NCI-H748 (cell line): ENCODE measurements around the gene EIF4B.
A peak's percentile ranks its signal among the peaks of the same experiment; 100 is the strongest.

ENCODE experiments used
- DNase-seq: peaks from one replicate; lab custom pipeline; 2025; ENCODE audit not compliant: unreplicated experiment; lab: John Stamatoyannopoulos, UW

EIF4B gene

DNA sequence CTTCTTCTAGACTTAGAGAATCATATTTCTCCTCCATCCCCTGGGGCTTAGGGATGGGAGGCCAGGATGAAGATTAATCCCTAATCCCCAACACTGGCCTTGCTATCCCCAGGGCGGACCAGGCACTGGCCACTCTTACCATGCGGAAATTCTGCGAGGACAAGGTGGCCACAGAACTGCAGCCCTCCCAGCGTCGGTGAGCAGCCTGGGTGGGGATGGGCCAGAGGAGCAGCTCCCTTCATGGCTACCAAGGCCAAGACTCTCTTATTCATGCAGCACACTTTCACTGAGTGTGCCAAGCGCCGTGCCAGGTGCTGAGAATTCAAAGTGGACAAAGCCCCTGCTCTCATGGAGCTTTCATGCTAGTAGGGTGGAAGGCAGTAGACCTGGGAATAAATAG is 50.6 kb downstream of the EIF4B start:
- DNase-seq, result no peak

DNA sequence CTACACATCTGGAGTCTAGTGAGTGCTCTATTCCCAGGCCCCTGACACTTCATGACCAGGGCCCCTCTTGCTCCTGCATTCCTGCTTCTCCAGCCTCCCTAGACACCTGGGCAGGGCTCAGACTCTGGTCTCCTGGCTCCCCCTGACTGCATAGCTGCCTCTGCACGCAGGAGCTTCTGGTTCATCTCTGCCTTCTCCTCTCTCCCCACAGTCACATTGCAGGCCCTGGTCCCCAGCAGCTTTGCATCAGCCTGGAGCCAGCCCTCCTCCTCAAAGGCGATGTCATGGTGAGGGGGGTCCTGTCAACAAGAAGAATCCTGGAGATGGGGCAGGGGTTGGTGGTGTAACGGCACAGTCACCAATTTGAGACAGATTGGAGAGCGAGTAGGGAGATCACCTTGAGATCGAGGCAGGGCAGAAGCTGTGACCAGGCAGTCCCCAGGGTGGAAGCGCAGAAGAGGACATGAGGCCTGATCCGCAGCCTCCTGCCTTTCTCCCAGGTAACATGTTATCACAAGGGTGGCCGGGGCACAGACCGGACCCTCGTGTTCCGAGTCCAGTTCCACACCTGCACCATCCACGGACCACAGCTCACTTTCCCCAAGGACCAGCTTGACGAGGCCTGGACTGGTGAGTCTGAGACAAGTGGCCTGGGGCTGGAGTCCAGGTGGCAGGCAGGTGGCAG is 51.7 kb downstream of the EIF4B start:
- DNase-seq, result no peak

DNA sequence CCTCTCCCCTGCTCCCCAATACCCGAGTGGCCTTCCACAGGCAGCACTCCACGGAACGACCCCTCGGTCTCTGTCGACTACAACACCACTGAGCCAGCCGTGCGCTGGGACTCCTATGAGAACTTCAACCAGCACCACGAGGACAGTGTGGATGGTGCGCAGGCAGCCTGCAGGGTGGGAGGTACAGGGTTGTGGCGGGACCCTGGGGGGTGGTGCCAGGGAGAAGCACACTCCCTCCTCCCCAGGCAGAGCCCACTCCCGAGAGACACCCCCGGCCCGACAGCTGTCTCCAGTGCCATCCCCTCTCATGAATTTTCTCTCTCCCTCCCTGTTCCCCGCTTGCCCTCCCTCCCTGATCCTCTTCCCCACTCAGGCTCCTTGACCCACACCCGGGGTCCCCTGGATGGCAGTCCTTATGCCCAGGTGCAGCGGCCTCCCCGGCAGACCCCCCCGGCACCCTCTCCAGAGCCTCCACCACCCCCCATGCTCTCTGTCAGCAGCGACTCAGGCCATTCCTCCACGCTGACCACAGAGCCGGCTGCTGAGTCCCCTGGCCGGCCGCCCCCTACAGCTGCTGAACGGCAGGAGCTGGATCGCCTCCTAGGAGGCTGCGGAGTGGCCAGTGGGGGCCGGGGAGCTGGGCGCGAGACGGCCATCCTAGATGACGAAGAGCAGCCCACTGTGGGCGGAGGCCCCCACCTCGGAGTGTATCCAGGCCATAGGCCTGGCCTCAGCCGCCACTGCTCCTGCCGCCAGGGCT is 52.6 kb downstream of the EIF4B start:
- DNase-seq, result no peak

DNA sequence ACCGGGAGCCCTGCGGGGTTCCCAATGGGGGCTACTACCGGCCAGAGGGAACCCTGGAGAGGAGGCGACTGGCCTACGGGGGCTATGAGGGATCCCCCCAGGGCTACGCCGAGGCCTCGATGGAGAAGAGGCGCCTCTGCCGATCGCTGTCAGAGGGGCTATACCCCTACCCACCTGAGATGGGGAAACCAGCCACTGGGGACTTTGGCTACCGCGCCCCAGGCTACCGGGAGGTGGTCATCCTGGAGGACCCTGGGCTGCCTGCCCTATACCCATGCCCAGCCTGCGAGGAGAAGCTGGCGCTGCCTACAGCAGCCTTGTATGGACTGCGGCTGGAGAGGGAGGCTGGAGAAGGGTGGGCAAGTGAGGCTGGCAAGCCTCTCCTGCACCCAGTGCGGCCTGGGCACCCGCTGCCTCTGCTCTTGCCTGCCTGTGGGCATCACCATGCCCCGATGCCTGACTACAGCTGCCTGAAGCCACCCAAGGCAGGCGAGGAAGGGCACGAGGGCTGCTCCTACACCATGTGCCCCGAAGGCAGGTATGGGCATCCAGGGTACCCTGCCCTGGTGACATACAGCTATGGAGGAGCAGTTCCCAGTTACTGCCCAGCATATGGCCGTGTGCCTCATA is 53.3 kb downstream of the EIF4B start:
- DNase-seq, result no peak

DNA sequence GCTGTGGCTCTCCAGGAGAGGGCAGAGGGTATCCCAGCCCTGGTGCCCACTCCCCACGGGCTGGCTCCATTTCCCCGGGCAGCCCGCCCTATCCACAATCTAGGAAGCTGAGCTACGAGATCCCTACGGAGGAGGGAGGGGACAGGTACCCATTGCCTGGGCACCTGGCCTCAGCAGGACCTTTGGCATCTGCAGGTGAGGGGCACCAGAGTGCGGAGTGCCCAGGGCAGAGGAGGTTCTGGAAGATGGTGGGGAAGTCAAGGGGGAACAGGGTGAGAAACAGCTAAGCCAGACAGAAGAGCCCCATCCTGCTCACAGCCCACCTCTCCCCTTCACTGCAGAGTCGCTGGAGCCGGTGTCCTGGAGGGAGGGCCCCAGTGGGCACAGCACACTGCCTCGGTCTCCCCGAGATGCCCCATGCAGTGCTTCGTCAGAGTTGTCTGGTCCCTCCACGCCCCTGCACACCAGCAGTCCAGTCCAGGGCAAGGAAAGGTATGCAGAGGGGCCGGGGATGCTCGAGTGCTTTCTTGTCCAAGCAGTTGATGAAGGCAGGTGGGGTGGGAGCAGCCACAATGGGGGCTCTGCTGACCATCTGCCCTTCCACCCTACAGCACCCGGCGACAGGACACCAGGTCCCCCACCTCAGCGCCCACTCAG is 53.9 kb downstream of the EIF4B start:
- DNase-seq, result no peak

DNA sequence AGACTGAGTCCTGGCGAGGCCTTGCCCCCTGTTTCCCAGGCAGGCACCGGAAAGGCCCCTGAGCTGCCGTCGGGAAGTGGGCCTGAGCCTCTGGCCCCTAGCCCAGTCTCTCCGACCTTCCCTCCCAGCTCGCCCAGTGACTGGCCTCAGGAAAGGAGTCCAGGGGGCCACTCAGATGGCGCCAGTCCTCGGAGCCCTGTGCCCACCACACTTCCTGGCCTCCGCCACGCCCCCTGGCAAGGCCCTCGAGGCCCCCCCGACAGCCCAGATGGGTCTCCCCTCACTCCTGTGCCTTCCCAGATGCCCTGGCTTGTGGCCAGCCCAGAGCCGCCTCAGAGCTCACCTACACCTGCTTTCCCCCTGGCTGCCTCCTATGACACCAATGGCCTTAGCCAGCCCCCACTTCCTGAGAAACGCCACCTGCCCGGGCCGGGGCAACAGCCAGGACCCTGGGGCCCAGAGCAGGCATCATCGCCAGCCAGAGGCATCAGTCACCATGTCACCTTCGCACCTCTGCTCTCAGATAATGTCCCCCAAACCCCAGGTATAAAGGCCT is 54.5 kb downstream of the EIF4B start:
- peak; percentile 72 for DNase-seq

DNA sequence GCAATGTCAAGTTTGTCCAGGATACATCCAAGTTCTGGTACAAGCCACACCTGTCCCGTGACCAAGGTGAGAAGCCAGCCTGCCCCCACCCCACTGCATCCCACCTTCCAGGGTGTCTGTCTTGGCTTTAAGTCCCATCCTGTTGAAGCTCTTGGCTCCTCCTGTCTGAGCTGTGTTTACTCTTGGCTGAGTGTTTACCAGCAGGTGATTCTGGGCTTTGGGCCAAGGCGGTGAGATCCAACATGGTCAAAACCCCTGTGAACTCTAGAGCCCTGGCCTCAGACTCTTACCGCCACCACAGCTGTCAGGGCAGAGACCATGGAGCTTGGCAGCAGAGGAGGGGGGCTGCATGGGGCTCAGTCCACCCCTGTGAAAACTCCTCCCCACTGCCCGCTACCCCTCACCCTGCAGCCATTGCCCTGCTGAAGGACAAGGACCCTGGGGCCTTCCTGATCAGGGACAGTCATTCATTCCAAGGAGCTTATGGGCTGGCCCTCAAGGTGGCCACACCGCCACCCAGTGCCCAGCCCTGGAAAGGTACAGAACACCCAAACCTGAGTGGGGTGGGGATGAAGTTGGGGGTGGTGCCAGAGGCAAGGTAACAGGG is 55.3 kb downstream of the EIF4B start:
- DNase-seq, result peak; percentile 89

DNA sequence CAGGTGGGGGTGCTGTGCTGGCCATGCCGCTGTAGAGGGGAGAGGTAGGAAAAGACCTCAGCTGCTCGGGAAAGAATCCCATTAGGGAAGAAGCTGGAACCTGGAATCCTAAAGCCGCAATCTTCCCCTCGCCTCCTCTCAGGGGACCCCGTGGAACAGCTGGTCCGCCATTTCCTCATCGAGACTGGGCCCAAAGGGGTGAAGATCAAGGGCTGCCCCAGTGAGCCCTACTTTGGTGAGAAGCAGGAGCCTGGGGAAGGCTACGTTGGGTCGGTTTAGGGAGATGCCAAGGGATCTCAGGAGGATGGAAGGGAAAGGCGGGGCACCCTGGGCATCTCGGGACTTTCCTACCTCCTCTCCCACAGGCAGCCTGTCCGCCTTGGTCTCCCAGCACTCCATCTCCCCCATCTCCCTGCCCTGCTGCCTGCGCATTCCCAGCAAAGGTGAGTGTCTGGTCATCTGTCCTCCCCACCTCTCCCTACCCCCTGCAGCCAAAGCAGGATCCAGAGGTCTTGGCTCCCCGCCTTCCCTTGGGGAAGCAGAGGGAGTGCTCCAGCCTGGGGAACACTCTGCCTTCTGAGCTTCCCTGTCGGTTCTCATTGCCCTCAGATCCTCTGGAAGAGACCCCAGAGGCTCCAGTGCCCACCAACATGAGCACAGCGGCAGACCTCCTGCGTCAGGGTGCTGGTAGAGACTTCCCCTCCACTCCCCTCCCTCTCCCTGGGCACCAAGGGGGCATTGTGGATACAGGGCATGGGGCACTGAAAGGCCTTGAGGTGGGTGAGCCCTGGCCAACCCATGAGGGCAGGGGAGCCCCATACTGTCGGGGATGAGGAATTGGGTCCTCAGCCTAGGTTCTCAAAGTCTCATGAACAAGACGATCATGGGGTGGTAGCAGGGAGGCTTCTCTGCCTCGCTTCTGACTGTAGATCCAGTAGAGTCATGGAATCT is 56.0 kb downstream of the EIF4B start:
- no peak for DNase-seq

DNA sequence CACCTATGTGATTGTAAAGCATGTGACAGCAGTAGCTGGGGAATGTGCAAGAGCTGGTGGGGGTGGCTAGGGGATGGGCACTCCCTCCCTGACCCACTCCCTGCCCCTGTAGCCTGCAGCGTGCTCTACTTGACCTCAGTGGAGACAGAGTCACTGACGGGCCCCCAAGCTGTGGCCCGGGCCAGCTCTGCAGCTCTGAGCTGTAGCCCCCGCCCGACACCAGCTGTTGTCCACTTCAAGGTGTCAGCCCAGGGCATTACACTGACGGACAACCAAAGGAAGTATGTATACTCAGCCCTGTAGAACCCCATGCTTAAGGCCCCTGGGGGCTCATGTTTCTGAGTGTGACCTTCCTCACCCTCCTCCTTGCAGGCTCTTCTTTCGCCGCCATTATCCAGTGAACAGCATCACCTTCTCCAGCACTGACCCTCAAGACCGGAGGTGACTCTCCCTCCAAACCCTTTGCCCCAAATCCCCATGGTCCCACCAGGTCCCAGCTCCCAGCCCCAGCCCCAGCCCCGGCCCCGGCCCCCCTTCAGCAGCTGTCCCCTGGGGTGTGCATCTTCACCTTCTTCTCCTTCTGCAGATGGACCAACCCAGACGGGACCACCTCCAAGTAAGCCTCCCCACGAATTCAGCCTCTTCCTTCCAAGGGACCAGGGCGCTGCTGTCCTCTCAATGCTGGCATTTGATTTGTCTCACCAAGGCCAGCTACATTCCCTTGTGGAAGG is 56.9 kb downstream of the EIF4B start:
- DNase-seq, result no peak

DNA sequence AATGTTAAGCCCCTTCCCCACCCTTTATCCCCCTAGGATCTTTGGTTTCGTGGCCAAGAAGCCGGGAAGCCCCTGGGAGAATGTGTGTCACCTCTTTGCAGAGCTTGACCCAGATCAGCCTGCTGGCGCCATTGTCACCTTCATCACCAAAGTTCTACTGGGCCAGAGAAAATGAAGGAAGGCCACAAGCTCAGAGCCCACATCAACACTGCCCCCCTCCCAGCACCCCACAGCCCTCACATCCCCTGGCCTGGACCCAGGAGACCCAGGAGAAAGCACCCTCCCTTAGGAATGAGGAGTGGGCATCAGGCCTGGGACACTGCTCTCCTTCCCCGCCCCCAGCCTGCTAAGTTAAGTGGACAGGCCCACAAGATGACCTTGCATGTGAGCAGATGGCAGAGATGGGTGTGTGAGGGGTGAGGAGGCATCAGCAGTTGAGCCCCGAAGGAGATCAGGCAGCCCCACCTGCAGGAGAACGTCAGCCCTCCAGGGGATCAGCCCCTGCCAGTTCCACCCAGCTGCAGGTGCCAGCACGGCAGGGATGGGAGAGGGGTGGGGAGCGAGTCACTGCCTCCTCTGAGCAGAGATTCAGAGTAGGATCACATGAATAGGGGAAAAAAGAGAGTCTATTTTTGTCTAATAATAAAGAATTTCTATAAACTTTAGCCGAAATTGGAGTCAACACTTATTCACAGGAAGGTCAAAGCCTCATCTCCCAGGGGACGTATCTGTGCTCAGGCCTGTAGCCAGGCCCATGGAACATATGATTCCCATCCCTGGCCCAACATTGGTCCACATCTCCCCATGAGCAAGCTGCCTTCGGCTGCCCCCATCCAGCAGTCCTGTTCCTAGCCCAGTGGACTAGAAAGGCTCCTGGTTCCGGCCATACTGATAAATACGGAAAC is 57.7 kb downstream of the EIF4B start:
- no peak for DNase-seq

DNA sequence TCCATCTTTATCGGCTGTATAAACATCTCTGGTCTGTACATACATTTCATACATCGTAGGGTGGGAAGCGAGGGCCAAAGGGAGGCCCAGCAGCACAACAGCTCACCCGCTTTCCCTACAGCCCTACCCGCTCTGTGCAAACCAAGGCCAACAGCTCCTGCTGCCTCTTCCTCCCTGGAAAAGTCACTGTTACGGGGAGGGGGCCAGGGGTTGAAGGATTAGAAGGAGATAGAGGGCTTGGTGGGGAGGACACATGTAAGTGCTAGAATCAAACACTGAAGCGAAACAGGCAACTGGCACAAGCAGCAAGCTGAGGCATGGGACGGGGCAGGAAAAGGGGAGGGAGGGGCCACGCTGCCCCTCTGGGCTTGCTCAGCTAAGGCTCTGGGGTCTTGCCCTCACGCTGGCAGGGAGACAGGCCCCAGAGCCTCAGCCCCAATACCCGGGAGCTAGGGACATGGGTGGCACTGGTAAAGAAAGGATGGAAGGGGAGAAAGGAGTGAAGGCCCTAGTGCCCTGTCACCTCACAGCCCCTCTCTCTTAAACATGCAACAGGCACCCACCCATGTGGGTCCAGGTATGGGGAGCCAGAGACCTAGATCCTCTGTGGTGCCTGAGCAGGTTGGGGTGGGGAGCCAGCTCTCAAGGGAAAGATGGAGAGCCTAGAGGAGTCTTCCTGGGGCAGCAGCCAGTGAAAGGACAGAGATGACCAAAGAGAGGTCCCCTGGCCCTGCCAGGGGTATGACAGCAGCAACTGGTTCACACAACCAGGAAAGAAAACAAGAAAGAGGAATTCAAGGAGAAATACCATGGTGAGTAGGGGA is 58.6 kb downstream of the EIF4B start:
- DNase-seq, result no peak

DNA sequence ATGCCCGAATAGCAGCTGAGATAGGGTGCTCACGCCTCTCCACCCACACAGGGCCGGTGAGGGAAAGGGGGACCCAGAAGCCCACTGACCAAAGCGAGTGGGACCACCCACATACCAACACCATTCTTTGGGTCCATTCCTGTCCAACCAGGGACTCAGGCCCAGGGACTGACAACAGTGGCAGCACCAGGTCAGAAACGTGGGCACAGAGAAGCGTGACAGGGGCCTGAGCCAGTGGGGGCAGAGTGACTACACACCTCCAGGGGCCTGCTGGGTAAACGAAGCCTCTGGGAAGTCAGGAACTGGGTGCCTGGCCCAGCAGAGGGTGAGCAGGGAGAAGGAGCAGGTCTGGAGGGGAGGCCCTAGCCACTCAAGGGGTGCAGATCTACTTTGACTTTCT is 59.2 kb downstream of the EIF4B start:
- DNase-seq, result no peak

DNA sequence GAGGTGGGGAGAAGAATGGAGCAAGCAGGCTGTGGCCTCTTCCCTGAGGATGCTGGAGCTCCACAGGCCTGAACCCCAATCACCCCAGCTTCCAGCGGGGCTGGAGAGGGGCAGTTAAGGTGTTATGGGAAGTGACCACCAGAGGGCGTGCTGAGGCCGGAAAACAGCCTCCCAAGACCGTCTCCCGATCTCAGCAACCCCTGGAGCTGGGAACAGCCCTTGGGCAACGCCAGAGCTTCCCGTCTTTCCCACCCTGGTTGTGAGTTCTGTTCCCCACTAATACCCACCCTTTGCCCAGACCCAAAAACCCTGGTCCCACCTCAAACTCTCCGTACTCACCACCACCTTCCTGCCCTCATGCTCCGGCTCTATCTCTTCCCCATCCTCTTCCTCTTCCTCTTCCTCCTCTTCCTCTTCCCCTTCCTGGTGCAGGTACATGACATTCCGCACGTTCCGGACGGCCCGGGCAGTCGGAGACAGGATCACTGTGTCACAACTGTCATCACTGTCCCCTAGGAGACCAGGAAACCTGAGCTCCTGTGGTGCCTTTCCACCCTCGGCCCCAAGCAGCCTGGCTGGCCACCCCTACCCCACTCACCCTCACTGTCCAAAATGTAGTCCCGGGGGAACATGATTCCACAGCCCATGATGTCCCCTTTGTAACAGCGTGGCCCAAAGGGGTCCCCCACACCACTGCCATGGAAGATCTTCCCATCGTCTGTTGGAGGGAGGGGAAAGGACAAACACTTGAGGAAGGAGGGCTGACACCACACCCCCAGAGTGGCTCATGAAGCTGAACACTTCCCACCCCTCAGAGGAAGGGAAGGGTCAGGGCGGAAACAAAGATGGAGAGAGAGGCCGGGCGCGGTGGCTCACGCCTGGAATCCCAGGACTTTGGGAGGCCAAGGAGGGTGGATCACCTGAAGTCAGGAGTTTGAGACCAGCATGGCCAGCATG is 60.0 kb downstream of the EIF4B start:
- peak; percentile 74 for DNase-seq

DNA sequence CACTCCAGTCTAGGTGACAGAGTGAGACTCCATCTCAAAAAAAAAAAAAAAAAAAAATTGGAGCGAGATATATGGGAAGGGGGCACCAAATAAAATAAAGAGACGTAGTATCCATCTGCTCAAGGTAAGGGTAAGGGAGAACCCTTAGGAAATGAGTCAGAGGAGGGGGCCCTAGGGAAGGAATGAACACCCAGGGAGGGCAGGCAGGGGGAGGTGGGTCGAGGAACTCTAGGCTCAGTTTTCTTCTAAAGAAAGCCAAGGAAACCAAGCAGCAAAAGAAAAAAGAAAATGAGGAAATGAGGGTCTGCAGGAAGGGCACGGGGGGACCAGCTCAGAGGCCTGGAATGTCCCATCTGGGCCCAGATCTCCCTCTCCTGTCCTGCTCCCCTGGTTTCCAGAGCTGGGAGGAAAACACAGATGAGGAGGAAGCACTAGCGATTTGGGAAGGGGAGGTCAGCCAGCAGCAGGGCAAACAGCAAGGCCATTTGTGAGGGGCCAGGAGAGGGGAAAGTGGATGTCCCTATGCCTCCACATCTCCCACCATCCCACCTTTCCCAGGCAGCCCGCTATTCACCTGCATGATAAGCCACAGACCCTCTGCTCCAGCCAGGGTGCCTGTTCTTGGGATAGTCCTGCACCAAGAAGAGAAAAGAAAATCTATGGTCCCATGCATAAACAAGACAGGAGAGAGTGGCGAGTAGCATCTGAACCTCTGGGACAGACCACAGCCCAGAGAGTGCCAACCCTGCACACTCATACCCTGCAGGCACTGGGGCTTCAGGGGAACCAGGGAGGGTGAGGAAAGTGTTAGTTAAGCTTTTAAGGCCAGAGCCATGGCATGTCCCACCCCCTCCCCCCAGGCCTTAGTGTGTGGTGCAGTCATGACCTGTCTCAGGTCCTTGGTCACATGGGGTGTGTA is 61.1 kb downstream of the EIF4B start:
- DNase-seq, result no peak
